Measurements from ENCODE around the gene DDRGK1. TPM values are rescaled to one million over a fixed set of nuclear protein-coding genes. Genes with fewer than 3 reads are reported as not detected.

DDRGK1 gene
- total RNA-seq = 21.7 and 30.8 TPM in 2 replicates

- peak; percentile 46 to 80 for DNase-seq (ENCODE audit: low read depth in 2 of 2)
Observed at GRCh38 chr20:3204124-3204794, at the start of gene DDRGK1. DDRGK1 (minus strand) TSS chr20:3204682; CDS start chr20:3204627, 55 bp downstream.

GRCh38 chr20:3251806-3252205, 47.3 kb upstream of the DDRGK1 start:
- DNase-seq (ENCODE audit: low read depth in 2 of 2) = no peak

DNA sequence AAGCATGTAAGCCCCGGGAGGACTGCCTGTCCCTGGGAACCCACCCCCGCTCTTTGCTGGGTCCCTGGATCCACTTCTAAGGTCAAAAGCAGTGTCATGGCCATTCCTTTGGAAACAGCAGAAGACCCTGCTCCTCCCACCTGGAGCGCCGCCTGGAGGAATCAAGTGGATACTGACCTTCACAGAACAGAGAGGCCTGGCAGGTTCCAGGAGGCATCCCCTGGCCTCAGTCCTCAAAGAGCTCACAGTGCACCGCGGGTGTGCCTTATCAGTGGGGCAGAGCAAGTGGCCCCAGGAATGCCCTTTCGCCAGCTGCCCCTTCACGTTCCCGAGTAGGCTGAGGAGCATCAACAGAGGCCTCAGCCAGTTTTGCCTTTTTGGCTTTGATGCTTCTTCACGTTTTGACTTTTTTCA, 45.6 kb upstream of the DDRGK1 start:
- DNase-seq (ENCODE audit: low read depth in 2 of 2) = peak in 1 of 2 donors; percentile 40

DNA sequence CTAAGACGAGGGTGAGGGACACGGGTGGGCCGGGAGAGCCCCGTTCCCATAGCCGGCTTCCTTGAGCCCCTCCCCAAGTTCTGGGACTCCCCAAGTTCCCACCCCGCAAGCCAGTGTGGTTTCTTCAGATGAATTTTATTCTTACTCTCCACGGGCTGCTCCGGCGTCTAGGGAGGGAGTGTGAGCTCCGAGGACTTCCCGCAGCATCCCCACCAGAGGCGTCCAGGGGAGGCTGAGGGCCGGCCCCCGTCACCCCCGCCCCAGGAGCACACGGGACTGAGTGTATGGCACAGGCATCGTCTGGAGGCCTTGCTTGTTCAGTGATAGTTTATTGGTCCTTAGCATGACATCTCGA, 44.5 kb upstream of the DDRGK1 start:
- DNase-seq (ENCODE audit: low read depth in 2 of 2) = no peak

GRCh38 chr20:3248167-3248992, 43.9 kb upstream of the DDRGK1 start:
- DNase-seq (ENCODE audit: low read depth in 2 of 2) = peak in 1 of 2 donors; percentile 43

GRCh38 chr20:3247638-3248037, 43.2 kb upstream of the DDRGK1 start:
- DNase-seq (ENCODE audit: low read depth in 2 of 2) = no peak

GRCh38 chr20:3246682-3247081, 42.2 kb upstream of the DDRGK1 start:
- DNase-seq (ENCODE audit: low read depth in 2 of 2) = no peak

- DNase-seq (ENCODE audit: low read depth in 2 of 2) = no peak
Observed at GRCh38 chr20:3245711-3246110, 41.2 kb upstream of the DDRGK1 start.

DNA sequence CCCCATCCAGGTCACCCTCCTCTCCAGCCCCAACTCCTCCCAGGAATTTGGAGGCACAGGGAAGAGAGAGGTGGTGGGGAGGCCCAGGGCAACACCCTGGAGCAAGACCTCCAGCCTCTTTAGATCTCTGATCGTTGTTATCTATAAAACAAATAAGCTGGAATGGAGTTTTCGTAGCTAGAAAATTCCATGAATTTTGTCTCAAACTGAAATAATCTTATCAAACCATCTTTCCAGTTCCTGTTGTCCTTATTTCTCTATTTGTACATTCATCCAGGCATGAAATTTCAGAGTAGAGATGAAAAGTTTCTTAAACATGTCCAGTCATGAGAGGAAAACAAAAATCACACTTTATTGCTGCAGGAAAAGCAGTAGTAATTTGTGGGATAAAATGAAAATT, 40.7 kb upstream of the DDRGK1 start:
- no peak for DNase-seq (ENCODE audit: low read depth in 2 of 2)

- DNase-seq (ENCODE audit: low read depth in 2 of 2) = no peak
Observed at GRCh38 chr20:3244613-3245012, 40.1 kb upstream of the DDRGK1 start.

DNA sequence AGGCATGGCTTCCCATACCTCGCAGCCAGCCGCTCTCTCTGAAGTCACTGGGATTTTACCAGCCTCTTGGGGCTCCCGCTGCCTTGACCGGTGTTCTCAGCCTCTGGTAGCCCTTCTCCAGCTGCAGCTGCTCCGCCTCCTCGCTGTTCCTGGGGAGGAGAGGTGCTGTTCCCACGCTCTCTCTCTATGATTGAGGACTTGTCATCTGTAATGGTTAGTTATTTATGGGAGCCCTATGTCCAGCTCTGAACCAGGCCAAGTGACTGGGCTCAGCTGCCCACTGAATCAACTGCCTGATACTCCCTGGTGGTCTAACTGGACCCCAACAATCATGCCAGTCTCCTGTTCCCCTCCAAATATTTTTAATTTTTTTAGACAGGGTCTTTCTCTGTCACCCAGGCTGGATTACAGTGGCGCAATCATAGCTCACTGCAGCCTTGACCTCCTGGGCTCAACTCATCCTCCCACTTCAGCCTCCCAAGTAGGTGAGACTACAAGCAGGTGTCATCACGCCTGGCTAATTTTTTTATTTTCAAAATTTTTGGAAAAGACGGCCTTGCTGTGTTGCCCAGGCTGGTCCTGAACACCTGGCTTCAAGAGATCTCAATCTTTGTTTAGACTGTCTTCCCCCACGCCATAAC, 39.4 kb upstream of the DDRGK1 start:
- no peak for DNase-seq (ENCODE audit: low read depth in 2 of 2)

GRCh38 chr20:3242172-3242692, 37.8 kb upstream of the DDRGK1 start:
- no peak for DNase-seq (ENCODE audit: low read depth in 2 of 2)

GRCh38 chr20:3240776-3241363, 36.4 kb upstream of the DDRGK1 start:
- DNase-seq (ENCODE audit: low read depth in 2 of 2) = no peak

GRCh38 chr20:3239867-3240775, 35.6 kb upstream of the DDRGK1 start:
- peak in 1 of 2 donors; percentile 42 for DNase-seq (ENCODE audit: low read depth in 2 of 2)

DNA sequence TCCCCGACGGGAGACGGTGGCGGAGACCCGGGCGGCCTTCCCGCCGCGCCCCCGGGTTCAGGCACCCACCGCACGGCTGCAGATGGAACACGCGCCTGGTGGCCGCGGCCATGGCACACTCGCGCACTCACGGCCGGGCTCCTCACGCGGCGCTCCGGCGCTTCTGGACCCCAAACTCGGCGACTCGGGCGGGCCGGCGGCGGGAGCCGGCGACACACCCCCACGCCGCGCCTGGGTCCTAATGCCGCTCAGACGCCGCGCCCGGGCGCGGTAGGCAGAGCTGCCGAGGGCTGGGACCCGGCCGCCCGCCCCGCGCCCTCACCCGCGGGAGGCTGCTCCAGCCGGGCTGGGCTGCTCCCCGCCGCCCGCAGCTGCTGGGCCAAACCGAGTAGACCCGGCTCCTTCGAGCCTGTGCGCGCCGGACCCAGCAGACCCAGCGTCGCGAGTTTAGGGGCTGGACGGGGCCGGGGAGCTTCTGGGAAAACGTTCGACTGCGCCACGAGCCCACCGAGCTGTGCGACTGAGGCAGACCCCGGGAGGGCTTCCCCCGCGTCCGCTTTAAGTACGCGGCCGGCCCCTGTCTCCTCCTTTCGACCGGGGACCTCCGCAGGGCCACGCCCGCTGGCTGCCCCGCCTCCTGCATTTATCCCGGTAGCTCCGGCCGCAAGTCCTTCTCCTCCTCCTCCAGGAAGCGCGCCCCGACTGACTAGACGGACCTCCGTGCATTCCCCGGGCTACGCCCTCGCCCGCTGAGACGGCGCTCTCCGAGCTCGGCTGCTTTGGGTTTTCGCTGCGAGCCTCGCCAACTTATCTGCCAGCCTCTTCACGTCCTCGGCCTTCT, 34.8 kb upstream of the DDRGK1 start, which contains the start of gene SLC4A11:
TSS of gene SLC4A11 (minus strand) at position 165 of the 841 bp plus-strand sequence. CDS start at position 112, 53 bp downstream.
- peak in 1 of 2 donors; percentile 79 for DNase-seq (ENCODE audit: low read depth in 2 of 2)

DNA sequence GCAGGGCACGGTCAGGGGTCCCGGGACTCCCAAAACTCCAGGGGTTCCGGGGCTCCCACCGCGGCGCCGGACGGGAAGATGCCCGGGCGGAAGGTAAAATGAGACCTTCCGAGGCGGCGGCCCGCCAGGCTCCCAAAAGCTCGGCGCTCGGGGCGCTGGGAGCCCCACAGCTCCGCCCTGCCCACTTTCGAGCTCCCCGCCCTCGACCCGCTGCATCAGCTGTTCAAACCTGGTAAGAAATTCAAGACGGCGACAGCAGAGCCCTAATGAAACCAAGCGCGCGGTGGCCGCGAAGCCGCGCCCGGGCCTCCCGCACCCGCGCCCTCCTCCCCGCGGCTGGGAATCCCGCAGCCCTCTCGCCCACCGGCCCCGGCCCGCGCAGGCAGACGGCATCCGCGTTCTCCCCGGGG, 34.1 kb upstream of the DDRGK1 start:
- peak in 1 of 2 donors; percentile 26 for DNase-seq (ENCODE audit: low read depth in 2 of 2)

DNA sequence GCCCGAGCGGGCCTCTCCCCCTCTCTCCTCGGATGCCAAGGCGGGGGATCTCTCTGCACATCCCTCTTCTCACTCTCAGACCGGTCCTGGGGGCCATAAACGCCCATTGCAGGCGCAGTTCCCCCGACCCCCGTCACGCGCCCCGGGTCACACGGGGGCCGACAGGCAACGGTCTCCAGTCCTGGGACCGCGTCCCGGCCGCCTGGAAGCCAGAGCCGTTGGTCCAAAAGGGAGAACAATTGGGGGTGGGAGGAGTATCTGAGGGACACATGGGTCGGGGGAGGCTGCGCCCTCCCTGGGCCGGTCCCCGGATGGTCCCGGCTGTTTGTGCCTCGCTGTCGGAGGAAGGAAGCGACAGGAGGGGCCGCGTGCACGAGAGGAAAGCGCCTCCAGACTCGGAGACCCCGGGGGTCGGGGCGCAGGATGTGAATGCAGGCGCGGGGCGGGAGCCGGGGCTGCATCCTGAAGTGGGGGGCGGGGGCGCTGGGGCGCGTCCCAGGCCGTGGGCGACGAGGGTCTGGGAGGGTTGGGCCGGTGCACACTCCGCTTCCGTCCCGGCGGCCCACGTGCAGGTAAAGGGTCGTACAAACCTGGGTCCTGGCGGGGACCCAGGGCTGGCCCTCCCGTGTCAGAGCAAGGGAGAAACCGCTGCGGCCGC, 33.6 kb upstream of the DDRGK1 start:
- DNase-seq (ENCODE audit: low read depth in 2 of 2) = no peak

DNA sequence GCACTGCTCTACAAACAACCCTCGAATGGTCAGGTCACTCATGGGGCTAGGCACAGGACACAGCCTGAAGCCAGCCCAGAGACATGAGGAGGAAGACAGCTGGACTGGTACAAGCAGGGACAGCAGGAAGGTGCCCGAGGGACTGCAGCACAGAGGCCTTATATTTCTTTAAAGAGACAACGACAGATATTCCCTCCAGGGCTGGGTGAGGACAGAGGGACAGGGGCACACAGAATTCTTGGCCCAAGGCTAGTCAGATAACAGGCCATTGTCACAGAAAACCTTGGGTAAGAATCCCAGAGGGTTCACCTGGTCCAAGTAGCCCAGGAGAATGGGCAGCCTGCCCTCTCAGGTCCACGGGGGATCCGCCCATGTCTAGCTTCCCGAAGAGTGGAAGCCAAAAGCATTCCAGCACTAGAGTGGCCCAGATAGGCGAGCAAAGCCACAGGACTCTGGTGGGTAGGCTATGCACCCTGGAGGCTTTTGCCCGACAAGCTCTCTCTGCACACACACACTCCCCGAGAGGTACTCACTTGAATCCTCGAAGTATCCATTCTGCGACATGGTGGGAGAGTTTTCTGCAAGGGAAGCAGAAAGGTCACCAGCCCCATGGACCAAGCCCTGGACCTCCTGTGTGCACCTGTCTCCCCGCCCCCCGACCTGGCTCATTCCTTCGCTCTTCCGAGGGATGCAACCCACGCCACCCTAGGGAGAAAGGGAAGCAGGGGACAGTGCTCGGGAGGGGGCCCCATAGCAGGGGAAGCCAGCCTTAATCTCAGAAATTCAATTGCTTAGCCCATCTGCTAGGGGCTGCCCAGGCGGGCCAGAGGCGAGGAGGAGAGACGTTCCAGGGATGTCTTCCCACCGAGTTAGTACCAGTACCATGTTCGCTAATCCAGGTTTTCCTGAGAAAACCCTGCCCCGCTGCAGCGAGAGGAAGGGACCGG, 32.8 kb upstream of the DDRGK1 start:
- DNase-seq (ENCODE audit: low read depth in 2 of 2) = no peak

Data from dermis microvascular lymphatic vessel endothelial cell (primary cell).